SK-N-SH (cell line): ENCODE results near the gene XK.

Experiments used
- ELF1 ChIP-seq: IDR thresholded peaks from 2 replicates; pipeline ENCODE4 v1.4.0; 2012
- TEAD4 ChIP-seq: IDR thresholded peaks from 2 replicates; pipeline ENCODE4 v1.4.0; 2012; ENCODE audit warnings: mild to moderate bottlenecking, borderline replicate concordance; ENCODE audit not compliant: insufficient read depth
- YY1 ChIP-seq: IDR thresholded peaks from 2 replicates; pipeline ENCODE4 v1.4.0; 2012; ENCODE audit warnings: low read depth, mild to moderate bottlenecking
- TF ChIP-seq, protein P1 (sequence below): IDR thresholded peaks from 2 replicates; pipeline ENCODE4 v1.6.1; 2012; ENCODE audit warnings: mild to moderate bottlenecking, low read depth, low read length, moderate library complexity
- TF ChIP-seq, protein P2 (sequence below): fragments of 200-600 bp; sonication (generic); IDR thresholded peaks from 2 replicates; pipeline ENCODE4 v1.6.1; 2017; ENCODE audit warnings: antibody characterized with exemption, mild to moderate bottlenecking, moderate library complexity
- TF ChIP-seq, protein P3 (sequence below): fragments of 150-350 bp; IDR thresholded peaks from 2 replicates; pipeline ENCODE4 v1.6.1; 2017; ENCODE audit warnings: antibody characterized with exemption, low read length, low read depth, borderline replicate concordance
- TF ChIP-seq, protein P4 (sequence below): IDR thresholded peaks from 2 replicates; pipeline ENCODE4 v1.4.0; 2012; ENCODE audit warnings: low read depth, borderline replicate concordance

DNA sequence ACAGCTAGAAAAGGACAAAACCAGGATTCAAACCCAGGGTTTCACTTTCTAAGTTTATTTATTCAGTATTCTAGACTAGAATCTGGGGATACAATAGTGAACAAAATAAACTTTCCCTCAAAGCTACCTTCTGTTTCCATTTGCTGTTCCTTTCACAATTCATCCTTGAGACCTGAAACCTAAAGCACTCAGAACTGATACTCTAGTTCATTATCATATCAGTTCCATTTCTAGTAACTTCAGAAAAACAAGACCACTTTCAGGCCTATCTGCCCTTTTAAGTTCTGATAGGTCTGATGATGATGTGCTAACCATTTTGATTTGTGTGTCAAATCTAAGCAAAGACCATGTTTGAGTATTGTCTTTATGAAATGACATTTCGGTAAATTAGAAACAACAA, 7.8 kb upstream of the XK start:
- TF ChIP-seq, protein P1, sequence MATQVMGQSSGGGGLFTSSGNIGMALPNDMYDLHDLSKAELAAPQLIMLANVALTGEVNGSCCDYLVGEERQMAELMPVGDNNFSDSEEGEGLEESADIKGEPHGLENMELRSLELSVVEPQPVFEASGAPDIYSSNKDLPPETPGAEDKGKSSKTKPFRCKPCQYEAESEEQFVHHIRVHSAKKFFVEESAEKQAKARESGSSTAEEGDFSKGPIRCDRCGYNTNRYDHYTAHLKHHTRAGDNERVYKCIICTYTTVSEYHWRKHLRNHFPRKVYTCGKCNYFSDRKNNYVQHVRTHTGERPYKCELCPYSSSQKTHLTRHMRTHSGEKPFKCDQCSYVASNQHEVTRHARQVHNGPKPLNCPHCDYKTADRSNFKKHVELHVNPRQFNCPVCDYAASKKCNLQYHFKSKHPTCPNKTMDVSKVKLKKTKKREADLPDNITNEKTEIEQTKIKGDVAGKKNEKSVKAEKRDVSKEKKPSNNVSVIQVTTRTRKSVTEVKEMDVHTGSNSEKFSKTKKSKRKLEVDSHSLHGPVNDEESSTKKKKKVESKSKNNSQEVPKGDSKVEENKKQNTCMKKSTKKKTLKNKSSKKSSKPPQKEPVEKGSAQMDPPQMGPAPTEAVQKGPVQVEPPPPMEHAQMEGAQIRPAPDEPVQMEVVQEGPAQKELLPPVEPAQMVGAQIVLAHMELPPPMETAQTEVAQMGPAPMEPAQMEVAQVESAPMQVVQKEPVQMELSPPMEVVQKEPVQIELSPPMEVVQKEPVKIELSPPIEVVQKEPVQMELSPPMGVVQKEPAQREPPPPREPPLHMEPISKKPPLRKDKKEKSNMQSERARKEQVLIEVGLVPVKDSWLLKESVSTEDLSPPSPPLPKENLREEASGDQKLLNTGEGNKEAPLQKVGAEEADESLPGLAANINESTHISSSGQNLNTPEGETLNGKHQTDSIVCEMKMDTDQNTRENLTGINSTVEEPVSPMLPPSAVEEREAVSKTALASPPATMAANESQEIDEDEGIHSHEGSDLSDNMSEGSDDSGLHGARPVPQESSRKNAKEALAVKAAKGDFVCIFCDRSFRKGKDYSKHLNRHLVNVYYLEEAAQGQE: no peak
- TF ChIP-seq, protein P2, sequence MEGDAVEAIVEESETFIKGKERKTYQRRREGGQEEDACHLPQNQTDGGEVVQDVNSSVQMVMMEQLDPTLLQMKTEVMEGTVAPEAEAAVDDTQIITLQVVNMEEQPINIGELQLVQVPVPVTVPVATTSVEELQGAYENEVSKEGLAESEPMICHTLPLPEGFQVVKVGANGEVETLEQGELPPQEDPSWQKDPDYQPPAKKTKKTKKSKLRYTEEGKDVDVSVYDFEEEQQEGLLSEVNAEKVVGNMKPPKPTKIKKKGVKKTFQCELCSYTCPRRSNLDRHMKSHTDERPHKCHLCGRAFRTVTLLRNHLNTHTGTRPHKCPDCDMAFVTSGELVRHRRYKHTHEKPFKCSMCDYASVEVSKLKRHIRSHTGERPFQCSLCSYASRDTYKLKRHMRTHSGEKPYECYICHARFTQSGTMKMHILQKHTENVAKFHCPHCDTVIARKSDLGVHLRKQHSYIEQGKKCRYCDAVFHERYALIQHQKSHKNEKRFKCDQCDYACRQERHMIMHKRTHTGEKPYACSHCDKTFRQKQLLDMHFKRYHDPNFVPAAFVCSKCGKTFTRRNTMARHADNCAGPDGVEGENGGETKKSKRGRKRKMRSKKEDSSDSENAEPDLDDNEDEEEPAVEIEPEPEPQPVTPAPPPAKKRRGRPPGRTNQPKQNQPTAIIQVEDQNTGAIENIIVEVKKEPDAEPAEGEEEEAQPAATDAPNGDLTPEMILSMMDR: no peak
- no peak for TF ChIP-seq YY1
- TF ChIP-seq ELF1: no peak
- TF ChIP-seq, protein P3, sequence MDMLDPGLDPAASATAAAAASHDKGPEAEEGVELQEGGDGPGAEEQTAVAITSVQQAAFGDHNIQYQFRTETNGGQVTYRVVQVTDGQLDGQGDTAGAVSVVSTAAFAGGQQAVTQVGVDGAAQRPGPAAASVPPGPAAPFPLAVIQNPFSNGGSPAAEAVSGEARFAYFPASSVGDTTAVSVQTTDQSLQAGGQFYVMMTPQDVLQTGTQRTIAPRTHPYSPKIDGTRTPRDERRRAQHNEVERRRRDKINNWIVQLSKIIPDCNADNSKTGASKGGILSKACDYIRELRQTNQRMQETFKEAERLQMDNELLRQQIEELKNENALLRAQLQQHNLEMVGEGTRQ: no peak
- TF ChIP-seq, protein P4, sequence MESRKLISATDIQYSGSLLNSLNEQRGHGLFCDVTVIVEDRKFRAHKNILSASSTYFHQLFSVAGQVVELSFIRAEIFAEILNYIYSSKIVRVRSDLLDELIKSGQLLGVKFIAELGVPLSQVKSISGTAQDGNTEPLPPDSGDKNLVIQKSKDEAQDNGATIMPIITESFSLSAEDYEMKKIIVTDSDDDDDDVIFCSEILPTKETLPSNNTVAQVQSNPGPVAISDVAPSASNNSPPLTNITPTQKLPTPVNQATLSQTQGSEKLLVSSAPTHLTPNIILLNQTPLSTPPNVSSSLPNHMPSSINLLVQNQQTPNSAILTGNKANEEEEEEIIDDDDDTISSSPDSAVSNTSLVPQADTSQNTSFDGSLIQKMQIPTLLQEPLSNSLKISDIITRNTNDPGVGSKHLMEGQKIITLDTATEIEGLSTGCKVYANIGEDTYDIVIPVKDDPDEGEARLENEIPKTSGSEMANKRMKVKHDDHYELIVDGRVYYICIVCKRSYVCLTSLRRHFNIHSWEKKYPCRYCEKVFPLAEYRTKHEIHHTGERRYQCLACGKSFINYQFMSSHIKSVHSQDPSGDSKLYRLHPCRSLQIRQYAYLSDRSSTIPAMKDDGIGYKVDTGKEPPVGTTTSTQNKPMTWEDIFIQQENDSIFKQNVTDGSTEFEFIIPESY: no peak
- no peak for TF ChIP-seq TEAD4
